ENCODE data around the gene SLC30A3. TPM values are rescaled to one million over a fixed set of nuclear protein-coding genes. Genes with fewer than 3 reads are reported as not detected.

SLC30A3 gene
- total and polyA plus RNA-seq, 2 of the 13 experiments (the other 11 are each of a cell fraction or from before 2014, with no cell fraction given) = 0.38 to 0.79 TPM

- TF ChIP-seq ZNF512B (CRISPR knock-in tag; IDR thresholded peaks at IDR 0.05; ENCODE audit: borderline replicate concordance) (no peak), MZF1 (CRISPR knock-in tag; IDR thresholded peaks at IDR 0.05; ENCODE audit: borderline replicate concordance) (0 out of 2 replicates have a peak, but pooled peaks have one; percentile 49), ZFP91 (CRISPR knock-in tag; IDR thresholded peaks at IDR 0.05; ENCODE audit: borderline replicate concordance) (peak; percentile 84), ZKSCAN8 (CRISPR knock-in tag; IDR thresholded peaks at IDR 0.05; ENCODE audit: borderline replicate concordance) (no peak), ZFP36 (IDR thresholded peaks at IDR 0.05; ENCODE audit: borderline replicate concordance, low read depth, low read length, partially characterized antibody) (no peak), ZNF484 (CRISPR knock-in tag; IDR thresholded peaks at IDR 0.05; ENCODE audit: borderline replicate concordance, low read depth) (no peak), ZNF10 (CRISPR knock-in tag; IDR thresholded peaks at IDR 0.05; ENCODE audit: borderline replicate concordance, low read depth) (no peak), MTF1 (CRISPR knock-in tag; IDR thresholded peaks at IDR 0.05) (no peak), ZNF264 (CRISPR knock-in tag; IDR thresholded peaks at IDR 0.05) (no peak), EEA1 (CRISPR knock-in tag; IDR thresholded peaks at IDR 0.05; ENCODE audit: borderline replicate concordance) (peak; percentile 75; the same call in 1 of the 2 replicates), HMGA1 (CRISPR knock-in tag; conservative IDR thresholded peaks at IDR 0.05) (no peak), FOXC1 (CRISPR knock-in tag; IDR thresholded peaks at IDR 0.05; ENCODE audit: borderline replicate concordance) (peak; percentile 44; the same call in 1 of the 2 replicates), THYN1 (CRISPR knock-in tag; IDR thresholded peaks at IDR 0.05; ENCODE audit: borderline replicate concordance, low read depth) (no peak), RORA (CRISPR knock-in tag; IDR thresholded peaks at IDR 0.05) (no peak), MEIS2 (CRISPR knock-in tag; IDR thresholded peaks at IDR 0.05) (no peak; the same call in 1 of the 2 replicates), ZNF256 (CRISPR knock-in tag; conservative IDR thresholded peaks at IDR 0.05) (peak; percentile 26; the same call in 1 of the 2 replicates), GLI4 (CRISPR knock-in tag; IDR thresholded peaks at IDR 0.05; ENCODE audit: borderline replicate concordance) (no peak), ZNF891 (CRISPR knock-in tag; IDR thresholded peaks at IDR 0.05) (0 out of 2 replicates have a peak, but pooled peaks have one; percentile 33)
- TF ChIP-seq, protein P1, sequence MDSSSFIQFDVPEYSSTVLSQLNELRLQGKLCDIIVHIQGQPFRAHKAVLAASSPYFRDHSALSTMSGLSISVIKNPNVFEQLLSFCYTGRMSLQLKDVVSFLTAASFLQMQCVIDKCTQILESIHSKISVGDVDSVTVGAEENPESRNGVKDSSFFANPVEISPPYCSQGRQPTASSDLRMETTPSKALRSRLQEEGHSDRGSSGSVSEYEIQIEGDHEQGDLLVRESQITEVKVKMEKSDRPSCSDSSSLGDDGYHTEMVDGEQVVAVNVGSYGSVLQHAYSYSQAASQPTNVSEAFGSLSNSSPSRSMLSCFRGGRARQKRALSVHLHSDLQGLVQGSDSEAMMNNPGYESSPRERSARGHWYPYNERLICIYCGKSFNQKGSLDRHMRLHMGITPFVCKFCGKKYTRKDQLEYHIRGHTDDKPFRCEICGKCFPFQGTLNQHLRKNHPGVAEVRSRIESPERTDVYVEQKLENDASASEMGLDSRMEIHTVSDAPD (CRISPR knock-in tag; IDR thresholded peaks at IDR 0.05) = no peak
- TF ChIP-seq, protein P2, sequence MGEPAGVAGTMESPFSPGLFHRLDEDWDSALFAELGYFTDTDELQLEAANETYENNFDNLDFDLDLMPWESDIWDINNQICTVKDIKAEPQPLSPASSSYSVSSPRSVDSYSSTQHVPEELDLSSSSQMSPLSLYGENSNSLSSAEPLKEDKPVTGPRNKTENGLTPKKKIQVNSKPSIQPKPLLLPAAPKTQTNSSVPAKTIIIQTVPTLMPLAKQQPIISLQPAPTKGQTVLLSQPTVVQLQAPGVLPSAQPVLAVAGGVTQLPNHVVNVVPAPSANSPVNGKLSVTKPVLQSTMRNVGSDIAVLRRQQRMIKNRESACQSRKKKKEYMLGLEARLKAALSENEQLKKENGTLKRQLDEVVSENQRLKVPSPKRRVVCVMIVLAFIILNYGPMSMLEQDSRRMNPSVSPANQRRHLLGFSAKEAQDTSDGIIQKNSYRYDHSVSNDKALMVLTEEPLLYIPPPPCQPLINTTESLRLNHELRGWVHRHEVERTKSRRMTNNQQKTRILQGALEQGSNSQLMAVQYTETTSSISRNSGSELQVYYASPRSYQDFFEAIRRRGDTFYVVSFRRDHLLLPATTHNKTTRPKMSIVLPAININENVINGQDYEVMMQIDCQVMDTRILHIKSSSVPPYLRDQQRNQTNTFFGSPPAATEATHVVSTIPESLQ (CRISPR knock-in tag; conservative IDR thresholded peaks at IDR 0.05) = no peak
Observed at GRCh38 chr2:27217173-27218121, 45.4 kb downstream of the SLC30A3 start, which contains the start of gene CAD (continued).
